Stimulated activated effector memory CD8-positive, alpha-beta T cell treated with anti-CD3 and anti-CD28 coated beads, Interleukin-12 subunit alpha, Interleukin-12 subunit beta, amount 100 ng/mL, for 72 hours (primary cell): ENCODE data around the gene ANP32A.

ENCODE experiments used
- ATAC-seq: fragments of 150-1000 bp; cut with Tn5 transposase; 2 replicates; pipeline ENCODE4 v1.10.0; 2021
- DNase-seq, 2 donors: peaks; one replicate each; pipeline ENCODE4 v3.0.0; 2021 to 2022; ENCODE audit warnings: low spot score in 2 of 2
- H3K27ac Mint-ChIP-seq: one replicate; pipeline ENCODE4 v1.8.0; 2022; ENCODE audit warnings: mild to moderate bottlenecking, mixed read lengths
- H3K36me3 Mint-ChIP-seq: one replicate; pipeline ENCODE4 v1.8.0; 2022; ENCODE audit warnings: mild to moderate bottlenecking, mixed read lengths
- H3K4me1 Mint-ChIP-seq: one replicate; pipeline ENCODE4 v1.8.0; 2022; ENCODE audit warnings: mixed read lengths
- H3K4me3 Mint-ChIP-seq: one replicate; pipeline ENCODE4 v1.8.0; 2022; ENCODE audit warnings: mild to moderate bottlenecking, mixed read lengths
- H3K9me3 Mint-ChIP-seq: one replicate; pipeline ENCODE4 v1.8.0; 2022; ENCODE audit warnings: mixed read lengths

The ANP32A gene

GRCh38 chr15:68732451-68732850 lies 88.2 kb downstream of the ANP32A start:
- H3K4me3 Mint-ChIP-seq = no peak overlapping the region
- no peak overlapping the region for H3K27ac Mint-ChIP-seq
- H3K9me3 Mint-ChIP-seq = no peaks in the 10 kb centered on the region
- DNase-seq (no peak), ATAC-seq (no peak)
- H3K36me3 Mint-ChIP-seq = no peaks in the 10 kb centered on the region
- H3K4me1 Mint-ChIP-seq = peaks cover 6% of the 10 kb centered on the region

- no peak for DNase-seq
- Mint-ChIP-seq H3K4me3 (no peak overlapping the region), H3K9me3 (no peaks in the 10 kb centered on the region), H3K36me3 (no peaks in the 10 kb centered on the region), H3K4me1 (peaks cover 6% of the 10 kb centered on the region), H3K27ac (no peak overlapping the region)
- ATAC-seq = no peak
Measured at GRCh38 chr15:68730976-68731897, 89.5 kb downstream of the ANP32A start.

DNA sequence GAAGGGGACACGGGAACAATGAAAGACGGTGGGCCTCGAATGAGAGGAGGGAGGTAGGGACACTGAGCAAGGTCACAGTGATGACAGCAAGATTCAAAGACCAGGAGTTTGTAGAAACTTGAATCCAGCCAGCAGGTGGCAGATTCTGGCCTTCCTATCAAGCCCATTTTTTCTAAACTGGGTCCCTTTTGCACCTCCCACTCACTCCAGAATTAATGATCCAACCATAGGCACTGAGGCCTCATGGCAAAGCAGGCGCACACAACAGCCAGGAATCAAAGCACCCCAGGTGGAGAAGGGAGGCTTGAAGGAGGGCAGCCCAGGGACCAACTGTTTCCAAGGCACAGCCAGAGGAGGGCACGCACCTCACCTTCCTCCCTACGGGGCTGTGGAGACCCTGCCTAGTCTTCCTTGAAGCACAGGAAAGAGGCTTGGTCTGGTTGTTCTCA lies 90.2 kb downstream of the ANP32A start:
- Mint-ChIP-seq H3K36me3 (no peaks in the 10 kb centered on the region), H3K4me1 (peaks cover 6% of the 10 kb centered on the region), H3K27ac (no peak overlapping the region), H3K9me3 (no peaks in the 10 kb centered on the region), H3K4me3 (no peak overlapping the region)
- DNase-seq = no peak
- ATAC-seq = no peak

GRCh38 chr15:68729789-68730411 lies 90.8 kb downstream of the ANP32A start:
- ATAC-seq (no peak), DNase-seq (no peak)
- Mint-ChIP-seq H3K27ac (no peak overlapping the region), H3K4me1 (peaks cover 6% of the 10 kb centered on the region), H3K36me3 (no peaks in the 10 kb centered on the region), H3K9me3 (no peaks in the 10 kb centered on the region), H3K4me3 (no peak overlapping the region)
